HUES6 (cell line): ENCODE measurements around the gene PLEKHG5.

ENCODE experiments used
- H3K27ac ChIP-seq: 2 replicates; pipeline ENCODE4 v1.7.0; 2013; ENCODE audit warnings: low read depth, mild to moderate bottlenecking, low read length, inconsistent platforms
- H3K27me3 ChIP-seq: 2 replicates; pipeline ENCODE4 v1.6.1; 2013; ENCODE audit warnings: low read length; ENCODE audit not compliant: control insufficient read depth, insufficient read depth
- H3K36me3 ChIP-seq: 2 replicates; pipeline ENCODE4 v1.6.1; 2013; ENCODE audit warnings: low read length; ENCODE audit not compliant: control insufficient read depth, insufficient read depth
- H3K4me1 ChIP-seq: 2 replicates; pipeline ENCODE4 v1.6.1; 2013; ENCODE audit warnings: low read length; ENCODE audit not compliant: control insufficient read depth, insufficient read depth
- H3K4me3 ChIP-seq: 2 replicates; pipeline ENCODE4 v1.5.1; 2013; ENCODE audit warnings: low read depth, low read length
- H3K9ac ChIP-seq: one replicate; pipeline ENCODE4 v1.6.1; 2013; ENCODE audit warnings: mild to moderate bottlenecking, low read length
- H3K9me3 ChIP-seq: 2 replicates; pipeline ENCODE4 v1.6.1; 2013; ENCODE audit warnings: low read depth, low read length; ENCODE audit not compliant: control insufficient read depth, insufficient read depth

Gene PLEKHG5

DNA sequence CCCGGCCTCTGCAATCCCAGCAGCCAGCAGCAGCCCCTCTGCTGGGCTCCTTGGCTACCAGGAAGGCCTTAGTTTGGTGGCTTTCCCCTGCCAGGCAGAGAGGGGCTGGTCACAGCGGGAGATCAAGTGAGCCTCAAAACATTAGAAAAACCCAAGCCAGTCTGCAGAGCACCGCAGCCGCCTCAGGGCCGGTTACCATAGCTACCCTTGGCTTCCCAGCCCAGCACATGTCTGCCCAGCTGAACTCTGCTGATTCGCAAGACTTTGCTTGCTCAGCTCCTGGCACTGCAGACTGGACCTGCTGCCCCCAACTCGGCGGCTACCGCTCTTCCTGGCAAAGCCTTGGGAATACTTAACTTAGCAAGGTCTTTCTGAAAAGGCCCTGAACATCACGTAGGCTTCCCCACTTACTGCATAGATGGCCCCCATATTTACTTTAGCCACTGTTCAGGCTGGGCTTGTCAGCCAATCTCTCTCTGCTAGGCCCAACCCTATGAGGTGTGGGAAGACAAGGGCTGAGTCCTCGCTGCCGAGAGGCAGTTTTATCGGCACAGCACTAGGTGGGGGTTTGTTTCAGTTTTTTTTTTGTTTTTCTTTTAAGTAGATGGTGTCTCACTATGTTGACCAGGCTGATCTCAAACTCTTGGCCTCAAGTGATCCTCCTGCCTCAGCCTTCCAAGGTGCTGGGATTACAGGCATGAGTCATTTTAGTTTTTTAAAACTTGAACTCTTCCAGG, 28.6 kb upstream of the PLEKHG5 start:
- Histone ChIP-seq H3K36me3 (peaks cover 1% of the 10 kb centered on the region), H3K27me3 (no peaks in the 10 kb centered on the region), H3K27ac (peak overlapping the region; percentile 1; the same call in 1 of the 2 replicates), H3K4me3 (no peak overlapping the region), H3K4me1 (peaks cover 22% of the 10 kb centered on the region), H3K9ac (peak overlapping the region; percentile 32), H3K9me3 (no peaks in the 10 kb centered on the region)

DNA sequence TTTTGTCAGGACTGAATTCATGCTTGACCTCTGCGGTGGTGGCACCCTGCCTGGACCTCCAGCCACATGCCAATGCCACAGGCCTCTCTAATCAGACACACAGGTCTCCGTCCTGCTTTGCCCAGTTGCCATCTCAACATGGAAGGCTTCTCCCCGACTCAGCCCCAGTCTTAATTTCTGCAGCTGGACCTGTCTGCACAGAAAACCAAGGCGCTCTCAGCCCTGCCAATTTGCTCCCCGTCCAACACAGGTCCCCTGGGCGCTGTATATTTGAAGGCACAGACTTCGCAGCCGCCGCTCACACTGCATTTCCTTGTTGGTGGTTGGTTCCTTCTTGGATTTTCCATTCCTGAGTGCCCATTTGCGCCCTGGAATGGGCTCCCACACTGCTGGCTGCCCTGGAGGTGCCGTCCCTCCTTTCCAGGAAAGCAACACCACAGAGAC, 28.0 kb upstream of the PLEKHG5 start:
- Histone ChIP-seq H3K4me3 (no peak overlapping the region), H3K4me1 (peaks cover 22% of the 10 kb centered on the region), H3K27ac (no peak overlapping the region; the same call in 1 of the 2 replicates), H3K9ac (peak overlapping the region; percentile 32), H3K36me3 (no peaks in the 10 kb centered on the region), H3K27me3 (no peaks in the 10 kb centered on the region), H3K9me3 (no peaks in the 10 kb centered on the region)

DNA sequence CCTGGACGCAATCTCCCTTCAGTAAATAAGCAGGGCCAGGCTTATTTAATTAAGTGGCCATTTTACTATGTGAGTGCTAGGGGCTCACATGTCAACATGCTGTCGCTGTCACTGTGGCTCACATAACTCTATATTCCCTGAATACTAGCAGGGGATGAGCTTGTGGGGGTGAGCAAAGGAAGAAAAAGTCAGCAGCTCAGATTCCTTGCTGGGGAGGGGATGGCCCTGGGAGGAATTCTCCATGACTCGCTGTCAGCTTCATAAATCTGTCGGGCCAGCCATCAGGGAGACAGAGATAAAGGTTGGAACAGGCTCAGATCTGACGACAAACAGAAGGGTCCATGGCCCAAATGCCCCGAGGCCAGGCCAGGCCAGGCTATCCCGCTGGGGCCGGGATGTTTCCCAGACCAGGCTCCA, 26.0 kb upstream of the PLEKHG5 start:
- no peaks in the 10 kb centered on the region for H3K9me3 ChIP-seq
- no peak overlapping the region for H3K4me3 ChIP-seq
- H3K27me3 ChIP-seq = no peaks in the 10 kb centered on the region
- no peak overlapping the region for H3K9ac ChIP-seq
- H3K27ac ChIP-seq = no peak overlapping the region
- H3K4me1 ChIP-seq = peaks cover 26% of the 10 kb centered on the region
- no peaks in the 10 kb centered on the region for H3K36me3 ChIP-seq

DNA sequence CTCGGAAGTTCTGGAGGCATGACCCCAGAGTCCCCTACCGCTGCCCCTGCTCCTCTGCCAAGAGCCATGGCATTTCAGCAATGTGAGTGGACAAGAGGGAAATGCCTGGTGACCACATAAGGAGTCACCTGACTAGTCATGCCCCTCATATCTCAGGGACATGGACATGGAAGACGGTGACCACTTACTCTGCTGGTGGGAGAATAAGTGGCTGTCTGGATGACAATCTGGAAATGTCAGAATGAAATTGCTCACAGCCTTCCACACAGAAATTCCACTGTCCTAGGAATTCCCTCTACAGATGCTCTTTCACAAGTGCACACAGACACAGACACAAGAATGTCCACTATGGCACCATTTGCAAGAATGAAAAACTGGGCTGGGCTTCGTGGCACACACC, 24.3 kb upstream of the PLEKHG5 start:
- no peaks in the 10 kb centered on the region for H3K27me3 ChIP-seq
- H3K9ac ChIP-seq = no peak overlapping the region
- no peaks in the 10 kb centered on the region for H3K36me3 ChIP-seq
- H3K9me3 ChIP-seq = no peaks in the 10 kb centered on the region
- no peak overlapping the region for H3K4me3 ChIP-seq
- H3K4me1 ChIP-seq = peaks cover 22% of the 10 kb centered on the region
- H3K27ac ChIP-seq = no peak overlapping the region

DNA sequence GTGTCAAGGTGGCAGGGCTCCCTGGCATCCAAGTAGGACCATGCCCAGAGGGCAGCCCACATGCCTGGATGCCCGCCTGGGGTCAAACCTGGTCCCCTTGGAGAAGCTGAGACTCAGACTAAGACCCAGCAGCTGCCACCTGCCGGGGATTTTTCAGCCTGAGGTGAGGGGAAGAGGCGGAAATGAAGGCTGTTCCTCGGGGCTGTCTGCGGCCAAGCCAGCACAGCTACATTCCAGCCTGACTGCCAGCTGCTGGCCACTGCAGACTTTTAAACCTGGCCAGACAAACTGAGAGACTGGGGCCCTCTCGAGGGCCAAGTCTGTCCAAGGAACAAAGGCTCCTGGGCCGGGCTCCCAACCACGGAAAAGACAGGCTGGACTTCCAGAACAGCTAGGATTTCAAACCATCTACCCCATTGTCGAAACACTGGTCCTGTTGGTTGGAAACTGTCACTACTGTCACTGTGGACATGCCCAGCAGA, 21.9 kb upstream of the PLEKHG5 start:
- no peak overlapping the region for H3K27ac ChIP-seq
- H3K9me3 ChIP-seq = no peaks in the 10 kb centered on the region
- H3K4me1 ChIP-seq = peaks cover 4% of the 10 kb centered on the region; the same call in 1 of the 2 replicates
- no peak overlapping the region for H3K4me3 ChIP-seq
- H3K27me3 ChIP-seq = no peaks in the 10 kb centered on the region
- H3K36me3 ChIP-seq = no peaks in the 10 kb centered on the region
- H3K9ac ChIP-seq = no peak overlapping the region

DNA sequence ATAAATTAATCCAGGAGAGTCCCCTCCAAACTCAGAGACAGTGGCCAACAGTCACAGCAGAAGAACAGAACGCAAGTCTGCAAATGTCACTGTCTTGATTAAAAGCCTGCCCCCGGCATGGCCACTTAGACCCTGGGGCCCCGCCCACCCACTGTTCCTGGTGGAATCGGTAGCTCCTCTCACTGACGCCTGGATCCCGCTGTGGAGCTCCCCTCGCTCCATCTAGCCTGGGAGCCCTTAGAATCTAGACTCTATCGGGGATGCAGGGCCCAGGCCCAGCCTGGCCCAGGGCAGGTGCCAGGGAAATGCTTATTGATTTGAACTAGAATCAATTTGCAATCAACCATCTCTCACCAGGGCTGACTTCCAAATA, 21.4 kb upstream of the PLEKHG5 start:
- Histone ChIP-seq H3K9ac (no peak overlapping the region), H3K9me3 (no peaks in the 10 kb centered on the region), H3K4me1 (peaks cover 4% of the 10 kb centered on the region; the same call in 1 of the 2 replicates), H3K36me3 (no peaks in the 10 kb centered on the region), H3K4me3 (no peak overlapping the region), H3K27ac (no peak overlapping the region), H3K27me3 (no peaks in the 10 kb centered on the region)

DNA sequence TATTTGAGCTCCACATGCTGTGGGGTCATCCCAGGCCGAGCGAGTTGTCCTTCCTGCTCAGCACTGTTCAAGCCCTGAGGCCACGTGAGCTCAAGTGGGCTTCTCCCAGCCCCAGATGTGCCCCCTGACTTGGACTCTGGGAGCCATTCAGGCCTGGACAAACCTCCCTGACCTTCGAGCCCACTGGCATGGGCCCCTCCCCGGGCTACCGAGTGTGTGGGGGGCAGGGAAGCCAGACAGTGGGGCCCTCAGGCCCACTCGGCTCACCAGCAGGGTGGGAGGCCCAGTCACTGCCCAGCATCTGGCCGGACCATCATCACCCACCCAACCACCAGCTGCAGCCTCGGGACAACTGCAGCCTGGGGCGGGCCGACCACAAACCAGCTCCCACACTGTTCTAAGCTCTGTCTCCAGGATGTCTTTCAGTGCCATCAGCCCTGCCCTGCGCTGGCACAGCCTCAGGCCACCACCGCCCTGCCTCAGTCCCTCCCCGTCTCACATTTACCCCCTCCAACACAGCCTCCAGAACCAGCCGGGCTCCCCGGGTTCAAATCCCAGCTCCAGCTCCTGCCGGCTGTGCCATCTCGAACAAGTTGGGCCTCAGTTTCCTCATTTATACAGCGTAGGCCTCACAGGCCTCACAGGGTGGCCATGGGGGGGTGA, 20.9 kb upstream of the PLEKHG5 start:
- Histone ChIP-seq H3K9ac (no peak overlapping the region), H3K27ac (no peak overlapping the region), H3K27me3 (no peaks in the 10 kb centered on the region), H3K4me1 (peaks cover 4% of the 10 kb centered on the region; the same call in 1 of the 2 replicates), H3K36me3 (no peaks in the 10 kb centered on the region), H3K4me3 (no peak overlapping the region), H3K9me3 (no peaks in the 10 kb centered on the region)

DNA sequence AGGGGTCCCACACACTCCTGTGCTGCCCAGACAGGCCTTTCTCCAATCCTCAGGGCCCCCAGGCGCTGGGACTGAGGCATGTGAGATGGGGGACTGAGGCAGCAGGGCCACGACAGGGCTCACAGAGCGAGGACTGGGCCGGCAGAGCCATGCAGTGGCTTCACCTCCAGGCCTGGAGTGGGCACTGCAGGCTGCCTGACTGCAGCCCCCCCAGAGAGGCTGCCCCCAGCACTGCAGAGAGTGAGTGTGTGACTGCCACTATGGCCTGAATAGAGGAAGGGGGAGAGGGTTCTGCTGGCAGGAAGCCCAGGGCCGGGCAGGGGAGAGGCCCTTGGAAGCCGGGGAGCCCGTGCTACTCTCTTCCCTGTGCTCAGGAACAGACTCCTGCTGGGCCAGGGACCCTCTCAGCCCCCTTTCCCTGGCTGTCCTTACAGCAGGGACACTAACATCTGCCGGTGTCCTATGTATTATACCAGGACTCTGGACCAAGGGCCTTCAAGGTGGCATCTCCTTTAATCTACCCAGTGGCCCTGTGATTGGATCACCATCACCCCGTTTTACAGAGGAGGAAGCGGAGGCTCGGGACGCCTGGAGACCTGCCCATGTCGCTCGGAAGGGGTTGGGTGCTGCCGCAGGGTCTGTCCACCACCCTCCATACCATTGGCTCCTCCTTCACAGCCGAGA, 20.2 kb upstream of the PLEKHG5 start:
- H3K4me1 ChIP-seq = peaks cover 7% of the 10 kb centered on the region; the same call in 1 of the 2 replicates
- no peaks in the 10 kb centered on the region for H3K27me3 ChIP-seq
- H3K36me3 ChIP-seq = no peaks in the 10 kb centered on the region
- no peak overlapping the region for H3K9ac ChIP-seq
- H3K9me3 ChIP-seq = no peaks in the 10 kb centered on the region
- H3K27ac ChIP-seq = no peak overlapping the region
- H3K4me3 ChIP-seq = no peak overlapping the region

DNA sequence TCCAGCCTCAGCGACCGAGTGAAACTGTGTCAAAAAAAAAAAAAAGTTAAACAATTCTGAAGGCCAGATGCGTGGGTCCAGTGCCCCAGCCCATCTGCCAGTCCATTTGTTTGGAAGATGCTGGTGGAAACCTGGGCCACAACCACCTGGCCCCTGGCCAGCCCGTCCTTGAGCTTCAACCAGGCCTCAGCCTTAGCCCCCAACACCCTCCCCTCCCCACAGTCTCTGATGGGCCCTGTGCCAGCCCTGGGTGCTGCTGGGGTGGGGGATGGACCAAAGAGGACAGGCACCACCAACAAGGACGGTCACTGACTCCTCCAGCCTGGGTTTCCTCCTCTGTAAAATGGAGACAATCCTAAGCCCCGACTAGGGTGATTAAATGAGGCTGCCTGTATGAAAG, 19.6 kb upstream of the PLEKHG5 start:
- Histone ChIP-seq H3K4me1 (peaks cover 8% of the 10 kb centered on the region; the same call in 1 of the 2 replicates), H3K27me3 (no peaks in the 10 kb centered on the region), H3K9ac (no peak overlapping the region), H3K9me3 (no peaks in the 10 kb centered on the region), H3K36me3 (no peaks in the 10 kb centered on the region), H3K27ac (no peak overlapping the region), H3K4me3 (no peak overlapping the region)

DNA sequence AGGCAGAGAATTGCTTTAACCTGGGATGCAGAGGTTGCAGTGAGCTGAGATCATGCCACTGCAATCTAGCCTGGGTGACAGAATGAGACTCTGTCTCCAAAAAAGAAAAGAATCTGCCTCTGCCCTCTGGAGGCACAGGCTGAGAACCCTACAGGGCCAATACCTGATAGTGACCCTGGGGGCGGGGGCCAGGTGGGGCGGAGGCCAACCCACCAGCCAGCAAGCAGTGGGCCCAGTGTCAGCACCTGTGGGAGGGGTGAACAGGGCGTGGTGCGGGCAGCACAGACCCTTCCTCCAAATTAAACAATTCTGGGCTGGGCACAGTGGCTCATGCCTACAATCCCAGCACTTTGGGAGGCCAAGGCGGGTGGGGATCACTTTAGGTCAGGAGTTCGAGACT, 19.0 kb upstream of the PLEKHG5 start:
- no peak overlapping the region for H3K9ac ChIP-seq
- no peaks in the 10 kb centered on the region for H3K9me3 ChIP-seq
- H3K36me3 ChIP-seq = no peaks in the 10 kb centered on the region
- H3K4me3 ChIP-seq = no peak overlapping the region
- H3K27me3 ChIP-seq = no peaks in the 10 kb centered on the region
- H3K27ac ChIP-seq = no peak overlapping the region
- H3K4me1 ChIP-seq = peaks cover 8% of the 10 kb centered on the region; the same call in 1 of the 2 replicates

DNA sequence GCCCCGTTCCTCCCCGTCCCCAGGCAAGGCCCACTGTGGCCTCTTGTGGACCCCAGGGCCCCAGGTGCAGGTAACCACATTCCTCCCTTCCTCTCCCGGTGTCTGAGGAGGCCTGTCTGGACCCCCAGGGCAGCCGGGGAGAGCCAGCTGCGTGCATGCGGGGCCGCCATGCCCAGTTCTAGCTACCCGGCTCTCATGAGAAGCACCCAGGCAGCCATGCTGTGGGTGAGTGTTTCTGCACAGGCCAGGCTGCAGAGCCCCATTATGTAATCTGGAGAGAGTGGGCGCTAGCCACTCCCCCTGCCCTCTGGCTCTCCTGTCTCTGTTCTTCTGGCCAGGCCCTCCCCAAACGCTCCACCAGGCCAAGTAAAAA, 18.4 kb upstream of the PLEKHG5 start:
- Histone ChIP-seq H3K27me3 (no peaks in the 10 kb centered on the region), H3K27ac (no peak overlapping the region), H3K4me1 (peaks cover 8% of the 10 kb centered on the region; the same call in 1 of the 2 replicates), H3K9me3 (no peaks in the 10 kb centered on the region), H3K36me3 (no peaks in the 10 kb centered on the region), H3K4me3 (no peak overlapping the region), H3K9ac (no peak overlapping the region)
